Esophagus squamous epithelium (tissue), 4 donors: Measurements from ENCODE around the gene PCBD1.

Experiments used
- CTCF ChIP-seq, 6 experiments: fragments of 450-650 bp in 4 of 6; fragments of 200-600 bp in 2 of 6; sonication (generic) in 2 of 6; IDR thresholded peaks; one replicate each; pipeline ENCODE4 v1.5.1; 2016 to 2019; ENCODE audit warnings: antibody characterized with exemption in 6 of 6, mild to moderate bottlenecking in 4 of 6, moderate library complexity in 4 of 6
- POLR2A ChIP-seq, 4 donors: fragments of 450-650 bp; IDR thresholded peaks; one replicate each; pipeline ENCODE4 v1.6.1; 2017; ENCODE audit warnings: antibody characterized with exemption in 4 of 4, mild to moderate bottlenecking in 4 of 4, moderate library complexity in 3 of 4

DNA sequence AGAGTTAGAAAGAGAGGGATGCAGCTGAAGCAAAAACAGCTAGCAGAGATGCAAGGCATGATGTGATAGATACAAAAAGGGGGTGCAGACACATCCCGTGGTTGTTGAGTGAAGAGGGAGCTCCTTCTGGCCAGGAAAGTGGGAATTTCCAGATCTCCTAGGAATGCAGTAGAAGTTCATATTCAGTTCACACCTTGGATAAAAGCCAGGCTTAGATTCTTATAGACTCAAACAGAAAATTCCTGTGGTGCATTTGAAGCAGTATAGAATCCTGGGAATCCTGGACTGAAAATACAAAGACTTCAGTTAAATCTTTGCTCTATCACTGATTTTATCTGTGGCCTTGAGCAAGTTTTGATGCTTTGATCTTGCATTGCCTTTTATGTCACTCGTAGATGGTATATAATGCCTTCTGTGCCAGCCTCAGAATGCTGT lies 38.8 kb downstream of the PCBD1 start:
- TF ChIP-seq POLR2A (IDR thresholded peaks at IDR 0.05) (no peak), CTCF (IDR thresholded peaks at IDR 0.05) (no peak)
